GM10248 (cell line): ENCODE data around the gene SLC31A1.

Experiments
- CTCF ChIA-PET: fragments of 300-600 bp; sonication (Branson Sonifier 250); formaldehyde crosslinking; extraction: SDS; loops from one replicate; lab custom pipeline; 2021; ENCODE audit warnings: antibody characterized with exemption; lab: Yijun Ruan, JAX
- POLR2A ChIA-PET: fragments of 350-650 bp; sonication (Branson Sonifier 250); formaldehyde crosslinking; extraction: SDS; loops from one replicate; lab custom pipeline; 2020; ENCODE audit warnings: antibody characterized with exemption; lab: Yijun Ruan, JAX
- DNase-seq: peaks from one replicate; pipeline ENCODE4 v3.0.0; 2012; ENCODE audit errors: extremely low spot score
- TF ChIP-seq, protein P1 (sequence below): IDR thresholded peaks from 2 replicates; pipeline ENCODE4 v1.5.1; 2012; ENCODE audit warnings: mild to moderate bottlenecking, low read depth; ENCODE audit errors: extremely low read depth, missing control alignments, control extremely low read depth

The SLC31A1 gene

DNA sequence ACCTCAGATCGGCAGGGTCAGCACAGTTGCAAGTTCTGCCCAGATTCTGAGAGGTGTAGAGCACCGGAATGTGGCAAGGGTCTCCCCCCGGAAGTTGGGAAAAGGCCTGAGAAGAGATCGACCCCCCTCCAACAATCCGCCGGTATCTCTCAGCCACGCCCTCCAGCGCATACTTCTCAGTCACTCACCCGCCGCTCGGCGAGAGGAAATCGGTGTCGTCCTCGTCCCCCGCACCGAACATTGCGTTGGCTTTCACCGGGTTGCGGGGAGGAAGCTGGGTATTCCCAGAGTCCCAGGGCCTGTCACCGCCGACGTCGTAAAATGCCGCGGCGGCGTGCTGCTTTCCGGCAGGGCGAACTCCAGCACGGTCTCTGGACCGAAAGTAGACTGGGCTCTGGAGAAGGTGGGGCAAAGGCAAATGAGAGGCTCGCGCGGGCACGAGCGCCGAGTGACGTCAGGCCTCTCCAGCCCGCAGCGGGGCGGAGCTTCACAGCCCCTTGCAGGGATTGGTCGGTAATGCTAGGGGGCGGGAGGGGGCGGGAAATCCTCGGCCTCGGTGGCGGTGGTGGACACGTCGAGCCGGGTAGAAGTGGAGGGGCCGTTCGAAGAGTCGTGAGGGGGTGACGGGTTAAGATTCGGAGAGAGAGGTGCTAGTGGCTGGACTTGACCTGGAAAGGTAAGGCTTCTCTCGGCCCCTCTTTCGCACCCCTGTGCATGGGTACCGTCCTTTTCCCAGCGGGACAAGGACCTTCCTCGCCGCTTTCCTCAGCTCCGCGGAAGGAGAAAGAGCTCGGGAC is at the start of gene SLC31A1, which contains the start of gene FKBP15:
SLC31A1 (plus strand) TSS at position 542 of the 797 bp plus-strand sequence. CDS start 34,605 bp downstream, outside the sequence.
FKBP15 (minus strand) TSS at position 275 of the 797 bp plus-strand sequence; CDS start at position 241, 34 bp downstream.
- peak; percentile 97 for DNase-seq
- CTCF ChIA-PET: interaction anchor here (1.1 to 3.7 kb wide), 11 partner anchors 9 to 225 kb away, joined by 3 to 26 read pairs (median 4); partner anchors contain the start of genes CDC26, PRPF4, SLC31A2 and WDR31
- POLR2A ChIA-PET: interaction anchor here (0.6 to 1.8 kb wide), 9 partner anchors 10 to 189 kb away, joined by 3 to 8 read pairs (median 4); partner anchors contain the start of genes C9orf43, CDC26 and POLE3
- TF ChIP-seq, protein P1, sequence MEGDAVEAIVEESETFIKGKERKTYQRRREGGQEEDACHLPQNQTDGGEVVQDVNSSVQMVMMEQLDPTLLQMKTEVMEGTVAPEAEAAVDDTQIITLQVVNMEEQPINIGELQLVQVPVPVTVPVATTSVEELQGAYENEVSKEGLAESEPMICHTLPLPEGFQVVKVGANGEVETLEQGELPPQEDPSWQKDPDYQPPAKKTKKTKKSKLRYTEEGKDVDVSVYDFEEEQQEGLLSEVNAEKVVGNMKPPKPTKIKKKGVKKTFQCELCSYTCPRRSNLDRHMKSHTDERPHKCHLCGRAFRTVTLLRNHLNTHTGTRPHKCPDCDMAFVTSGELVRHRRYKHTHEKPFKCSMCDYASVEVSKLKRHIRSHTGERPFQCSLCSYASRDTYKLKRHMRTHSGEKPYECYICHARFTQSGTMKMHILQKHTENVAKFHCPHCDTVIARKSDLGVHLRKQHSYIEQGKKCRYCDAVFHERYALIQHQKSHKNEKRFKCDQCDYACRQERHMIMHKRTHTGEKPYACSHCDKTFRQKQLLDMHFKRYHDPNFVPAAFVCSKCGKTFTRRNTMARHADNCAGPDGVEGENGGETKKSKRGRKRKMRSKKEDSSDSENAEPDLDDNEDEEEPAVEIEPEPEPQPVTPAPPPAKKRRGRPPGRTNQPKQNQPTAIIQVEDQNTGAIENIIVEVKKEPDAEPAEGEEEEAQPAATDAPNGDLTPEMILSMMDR: no peak

- ChIA-PET CTCF (interaction anchor here (0.8 to 2.4 kb wide), 7 partner anchors 9 to 228 kb away, joined by 3 to 7 read pairs (median 4); partner anchors contain the start of gene ALAD), POLR2A (no interaction called here)
- TF ChIP-seq, protein P1: no peak
- DNase-seq: no peak
Measured at GRCh38 chr9:113173341-113173740, 48.0 kb upstream of the SLC31A1 start.

DNA sequence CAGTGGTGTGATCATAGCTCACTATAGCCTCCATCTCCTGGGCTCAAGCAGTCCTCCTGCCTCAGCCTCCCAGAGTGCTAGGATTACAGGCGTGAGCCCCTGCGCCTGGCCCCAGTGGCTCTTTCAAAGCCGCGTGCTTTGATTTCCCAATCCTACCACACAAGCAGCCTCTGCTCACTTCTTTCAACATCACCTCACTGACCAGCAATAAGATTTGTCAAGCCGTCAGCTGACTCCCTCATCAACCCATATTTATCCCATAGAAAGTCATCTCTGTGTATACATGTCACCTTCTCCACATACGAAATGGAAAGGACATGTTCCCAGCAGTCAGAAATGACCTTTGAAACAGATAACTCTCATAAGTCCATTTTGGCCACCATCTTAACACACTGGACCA is 44.5 kb upstream of the SLC31A1 start:
- TF ChIP-seq, protein P1: no peak
- ChIA-PET CTCF (interaction anchor here (0.9 to 1.0 kb wide), 2 partner anchors 9 to 14 kb away, joined by 3 read pairs; no protein-coding TSS in a partner anchor), POLR2A (no interaction called here)
- no peak for DNase-seq

GRCh38 chr9:113177251-113177650 is 44.1 kb upstream of the SLC31A1 start:
- CTCF ChIA-PET: interaction anchor here (0.9 kb wide), 1 partner anchor 13 kb away, joined by 3 read pairs; no protein-coding TSS in a partner anchor
- TF ChIP-seq, protein P1: no peak
- POLR2A ChIA-PET: no interaction called here
- no peak for DNase-seq

DNA sequence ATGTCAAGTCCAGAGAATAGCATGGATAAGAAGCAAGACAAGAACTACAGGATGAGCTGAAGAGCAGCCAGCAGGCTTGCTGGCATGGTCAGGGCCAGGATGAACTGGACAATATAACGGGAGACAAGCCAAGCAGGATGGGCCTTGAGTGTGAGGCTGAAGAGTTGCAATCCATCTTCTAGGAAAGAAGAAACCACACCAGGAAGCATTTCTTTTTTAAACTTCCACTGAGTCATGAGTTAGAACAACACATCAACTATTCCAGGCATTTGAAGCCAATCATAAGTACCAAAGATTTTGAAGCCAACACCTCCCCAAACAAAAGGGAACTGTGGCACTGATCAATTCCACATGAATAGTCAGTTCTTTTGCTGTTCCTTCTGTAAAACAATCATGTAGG is 43.3 kb upstream of the SLC31A1 start:
- DNase-seq: no peak
- CTCF ChIA-PET: no interaction called here
- POLR2A ChIA-PET: no interaction called here
- TF ChIP-seq, protein P1: no peak

DNA sequence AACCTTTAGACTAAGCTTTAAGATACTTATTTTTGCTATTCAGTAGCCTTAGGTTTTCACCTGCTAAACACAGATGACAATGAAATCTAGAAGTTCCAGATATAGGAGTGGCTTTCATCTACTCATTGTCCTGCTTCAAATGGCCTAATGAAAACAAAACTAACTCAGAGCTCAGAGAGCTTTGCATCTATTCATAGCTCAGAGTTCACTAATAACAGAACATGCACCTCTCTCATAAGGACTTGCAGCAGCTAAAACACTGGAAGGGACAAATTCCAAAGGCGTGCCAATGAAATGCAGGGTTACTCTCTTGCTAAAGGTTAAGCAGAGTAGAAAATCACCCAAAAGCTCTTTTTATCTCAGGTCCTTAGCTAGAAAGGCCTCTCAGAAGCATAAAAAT is 41.5 kb upstream of the SLC31A1 start:
- TF ChIP-seq, protein P1: no peak
- ChIA-PET CTCF (interaction anchor here (0.9 to 2.4 kb wide), 3 partner anchors 10 to 31 kb away, joined by 3 to 6 read pairs (median 3); no protein-coding TSS in a partner anchor), POLR2A (no interaction called here)
- no peak for DNase-seq
